H1 (cell line): ENCODE results near the gene CEACAM21. TPM values are rescaled to one million over a fixed set of nuclear protein-coding genes. Genes with fewer than 3 reads are reported as not detected.

Source experiments
- ASH2L ChIP-seq: fragments of 200-600, 300-600 bp; sonication (generic); IDR thresholded peaks from one replicate; pipeline ENCODE4 v1.7.1; 2017; ENCODE audit warnings: low read length
- BACH1 ChIP-seq: IDR thresholded peaks from 2 replicates; pipeline ENCODE4 v1.6.1; 2012; ENCODE audit warnings: low read length, improper control_type of control experiment
- BRCA1 ChIP-seq: IDR thresholded peaks from 2 replicates; pipeline ENCODE4 v1.6.1; 2012; ENCODE audit warnings: low read depth, low read length, improper control_type of control experiment
- CBX8 ChIP-seq: fragments of 300-800, 300-1000 bp; sonication (generic); IDR thresholded peaks from 2 replicates; pipeline ENCODE4 v1.7.1; 2016; ENCODE audit warnings: low read depth, low read length, borderline replicate concordance
- CHD1 ChIP-seq: IDR thresholded peaks from 2 replicates; pipeline ENCODE4 v1.6.1; 2012; ENCODE audit warnings: low read depth, low read length, improper control_type of control experiment
- CHD2 ChIP-seq: IDR thresholded peaks from 2 replicates; pipeline ENCODE4 v1.6.1; 2012; ENCODE audit warnings: low read length, improper control_type of control experiment
- CHD7 ChIP-seq: fragments of 300-600 bp; sonication (generic); IDR thresholded peaks from 2 replicates; pipeline ENCODE4 v1.7.1; 2012; ENCODE audit warnings: low read length, moderate library complexity, mild to moderate bottlenecking, inconsistent platforms; ENCODE audit not compliant: insufficient replicate concordance
- HDAC6 ChIP-seq: IDR thresholded peaks from one replicate; pipeline ENCODE4 v1.7.1; 2012; ENCODE audit warnings: low read depth, mild to moderate bottlenecking, inconsistent platforms, low read length, moderate library complexity
- MAFK ChIP-seq: IDR thresholded peaks from 2 replicates; pipeline ENCODE4 v1.6.1; 2012; ENCODE audit warnings: low read depth, mild to moderate bottlenecking, improper control_type of control experiment, low read length
- NANOG ChIP-seq: IDR thresholded peaks from 2 replicates; pipeline ENCODE4 v1.6.1; 2011; ENCODE audit warnings: low read length, low read depth, mild to moderate bottlenecking, inconsistent platforms; ENCODE audit not compliant: insufficient read depth, poor library complexity, severe bottlenecking
- PHF8 ChIP-seq: fragments of 200-600 bp; sonication (generic); conservative IDR thresholded peaks from 2 replicates; pipeline ENCODE4 v1.7.1; 2012; ENCODE audit warnings: low read depth, mild to moderate bottlenecking, inconsistent platforms, low read length, moderate library complexity
- SP2 ChIP-seq: IDR thresholded peaks from 2 replicates; pipeline ENCODE4 v1.6.1; 2012; ENCODE audit warnings: mild to moderate bottlenecking, low read length, inconsistent platforms
- polyA plus RNA-seq, 7 experiments: library from polyadenylated mRNA; depleted of rRNA in 3 of 7; stranded (reverse) in 5 of 7; unstranded in 2 of 7; fragments of >200 nt in 5 of 7; fragments of 200-250 nt in 2 of 7; gene quantifications; 1 replicate in 5 of 7; 2 replicates in 1 of 7; 4 replicates in 1 of 7; pipeline versions ENCODE4 v1.2.1 to v1.2.3, GENCODE V29; 2011 to 2013; ENCODE audit warnings: missing spikeins in 2 of 7, mixed read lengths in 2 of 7
- total RNA-seq: library from RNA; stranded (reverse); fragmentation: NEBNext Ultra II Directional; extraction: Animal tissue kit (Norgen Biotek cat#: 25700); gene quantifications from 2 replicates; pipeline ENCODE4 v1.2.1, GENCODE V29; 2021

The CEACAM21 gene
- total and polyA plus RNA-seq, 2 of the 8 experiments (the other 6 are each of a cell fraction or from before 2014, with no cell fraction given) = not detected

- no peak for TF ChIP-seq CHD7
- no peak for TF ChIP-seq HDAC6
- TF ChIP-seq BACH1 = no peak
- TF ChIP-seq CHD2 = no peak
- TF ChIP-seq ASH2L = no peak
- TF ChIP-seq BRCA1 = no peak
- TF ChIP-seq PHF8 = no peak
- TF ChIP-seq CHD1 = no peak
- no peak for TF ChIP-seq NANOG
- TF ChIP-seq CBX8 = no peak
- TF ChIP-seq MAFK = no peak
- TF ChIP-seq SP2 = no peak
Observed at GRCh38 chr19:41540041-41540695, 35.8 kb upstream of the CEACAM21 start (continued).
